ENCODE measurements around the gene PRRT4. TPM values are rescaled to one million over a fixed set of nuclear protein-coding genes. Genes with fewer than 3 reads are reported as not detected.

Gene PRRT4
- total and polyA plus RNA-seq, 9 of the 15 experiments (the other 6 are each of a cell fraction or from before 2014, with no cell fraction given), result not detected

GRCh38 chr7:128347647-128348097 is 13.8 kb downstream of the PRRT4 start (continued):
- no peak for TF ChIP-seq CTCFL (IDR thresholded peaks at IDR 0.05; ENCODE audit: borderline replicate concordance, insufficient read depth, low read depth, low read length, poor library complexity, severe bottlenecking)
- TF ChIP-seq MAZ (CRISPR knock-in tag; conservative IDR thresholded peaks at IDR 0.05 in 1 of 2, IDR thresholded peaks at IDR 0.05 in 1 of 2), result peak in 1 of 2 experiments; percentile 52; a peak in 1 of 4 replicates
- TF ChIP-seq STAG1 (CRISPR knock-in tag; IDR thresholded peaks at IDR 0.05; ENCODE audit: borderline replicate concordance), result peak; percentile 78
- no peak for TF ChIP-seq EZH2 (IDR thresholded peaks at IDR 0.05; ENCODE audit: borderline replicate concordance, low read depth, low read length)
- TF ChIP-seq BMI1 (IDR thresholded peaks at IDR 0.05; ENCODE audit: low read length), result no peak
- TF ChIP-seq, protein P1, sequence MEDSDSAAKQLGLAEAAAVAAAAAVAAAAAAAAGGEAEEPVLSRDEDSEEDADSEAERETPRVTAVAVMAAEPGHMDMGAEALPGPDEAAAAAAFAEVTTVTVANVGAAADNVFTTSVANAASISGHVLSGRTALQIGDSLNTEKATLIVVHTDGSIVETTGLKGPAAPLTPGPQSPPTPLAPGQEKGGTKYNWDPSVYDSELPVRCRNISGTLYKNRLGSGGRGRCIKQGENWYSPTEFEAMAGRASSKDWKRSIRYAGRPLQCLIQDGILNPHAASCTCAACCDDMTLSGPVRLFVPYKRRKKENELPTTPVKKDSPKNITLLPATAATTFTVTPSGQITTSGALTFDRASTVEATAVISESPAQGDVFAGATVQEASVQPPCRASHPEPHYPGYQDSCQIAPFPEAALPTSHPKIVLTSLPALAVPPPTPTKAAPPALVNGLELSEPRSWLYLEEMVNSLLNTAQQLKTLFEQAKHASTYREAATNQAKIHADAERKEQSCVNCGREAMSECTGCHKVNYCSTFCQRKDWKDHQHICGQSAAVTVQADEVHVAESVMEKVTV (CRISPR knock-in tag; IDR thresholded peaks at IDR 0.05), result peak; percentile 88
- no peak for TF ChIP-seq TAF1 (IDR thresholded peaks at IDR 0.05; ENCODE audit: control insufficient read depth, extremely low read depth, insufficient read depth, low read length, severe bottlenecking)
- peak; percentile 80 for TF ChIP-seq CC2D1A (IDR thresholded peaks at IDR 0.05)
- TF ChIP-seq BRF2 (IDR thresholded peaks at IDR 0.05; ENCODE audit: borderline replicate concordance, insufficient read depth, insufficient read length), result no peak
- TF ChIP-seq, protein P2, sequence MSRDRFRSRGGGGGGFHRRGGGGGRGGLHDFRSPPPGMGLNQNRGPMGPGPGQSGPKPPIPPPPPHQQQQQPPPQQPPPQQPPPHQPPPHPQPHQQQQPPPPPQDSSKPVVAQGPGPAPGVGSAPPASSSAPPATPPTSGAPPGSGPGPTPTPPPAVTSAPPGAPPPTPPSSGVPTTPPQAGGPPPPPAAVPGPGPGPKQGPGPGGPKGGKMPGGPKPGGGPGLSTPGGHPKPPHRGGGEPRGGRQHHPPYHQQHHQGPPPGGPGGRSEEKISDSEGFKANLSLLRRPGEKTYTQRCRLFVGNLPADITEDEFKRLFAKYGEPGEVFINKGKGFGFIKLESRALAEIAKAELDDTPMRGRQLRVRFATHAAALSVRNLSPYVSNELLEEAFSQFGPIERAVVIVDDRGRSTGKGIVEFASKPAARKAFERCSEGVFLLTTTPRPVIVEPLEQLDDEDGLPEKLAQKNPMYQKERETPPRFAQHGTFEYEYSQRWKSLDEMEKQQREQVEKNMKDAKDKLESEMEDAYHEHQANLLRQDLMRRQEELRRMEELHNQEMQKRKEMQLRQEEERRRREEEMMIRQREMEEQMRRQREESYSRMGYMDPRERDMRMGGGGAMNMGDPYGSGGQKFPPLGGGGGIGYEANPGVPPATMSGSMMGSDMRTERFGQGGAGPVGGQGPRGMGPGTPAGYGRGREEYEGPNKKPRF (IDR thresholded peaks at IDR 0.05; ENCODE audit: low read depth, low read length), result no peak
- TF ChIP-seq SMC3 (conservative IDR thresholded peaks at IDR 0.05; ENCODE audit: insufficient read depth, low read depth, low read length), result peak; percentile 88
- TF ChIP-seq CTCF (IDR thresholded peaks at IDR 0.05 in 2 of 3, conservative IDR thresholded peaks at IDR 0.05 in 1 of 3; ENCODE audit: insufficient read depth in 2 of 3, low read depth in 1 of 3, low read length in 3 of 3), result peak; percentile 84 to 97 (median 88)
- TF ChIP-seq RAD21 (CRISPR knock-in tag; conservative IDR thresholded peaks at IDR 0.05 in 1 of 2, IDR thresholded peaks at IDR 0.05 in 1 of 2), result peak; percentile 90 to 94
- no peak for TF ChIP-seq DACH1 (IDR thresholded peaks at IDR 0.05; ENCODE audit: partially characterized antibody)
- no peak for TF ChIP-seq FOSL1 (tag; conservative IDR thresholded peaks at IDR 0.05)
- TF ChIP-seq GATA2 (CRISPR knock-in tag; IDR thresholded peaks at IDR 0.05), result peak; percentile 8; the same call in 1 of the 2 replicates

Measured in K562 (cell line).